Activated naive CD4-positive, alpha-beta T cell treated with anti-CD3 and anti-CD28 coated beads, Interleukin-2, amount 50 U/mL, for 72 hours (primary cell): ENCODE results near the gene LAMA5. TPM values are rescaled to one million over a fixed set of nuclear protein-coding genes. Genes with fewer than 3 reads are reported as not detected.

Experiments used
- ATAC-seq, 2 donors: fragments of 150-1000 bp; cut with Tn5 transposase; 2 replicates each; pipeline ENCODE4 v1.10.0; 2021; ENCODE audit warnings: mild to moderate bottlenecking in 2 of 2, moderate library complexity in 2 of 2
- DNase-seq, 2 donors: peaks; one replicate each; pipeline ENCODE4 v3.0.0; 2021 to 2022; ENCODE audit warnings: low spot score in 2 of 2
- H3K27ac Mint-ChIP-seq, 2 donors: one replicate each; pipeline ENCODE4 v1.8.0; 2022; ENCODE audit warnings: mild to moderate bottlenecking in 2 of 2, mixed read lengths in 2 of 2
- H3K36me3 Mint-ChIP-seq, 2 donors: one replicate each; pipeline ENCODE4 v1.8.0; 2022; ENCODE audit warnings: mixed read lengths in 2 of 2
- H3K9me3 Mint-ChIP-seq, 2 donors: one replicate each; pipeline ENCODE4 v1.8.0; 2022; ENCODE audit warnings: mixed read lengths in 2 of 2
- total RNA-seq, 2 donors: library from RNA; stranded (reverse); gene quantifications; one replicate each; pipeline ENCODE4 v1.2.3, GENCODE V29; 2022

Gene LAMA5
- total RNA-seq: under 1 TPM; 0.36 to 0.95 TPM

- H3K27ac Mint-ChIP-seq: no peak within 1 kb of the TSS
- DNase-seq (no peak), ATAC-seq (peak; percentile 16 to 38)
- H3K9me3 Mint-ChIP-seq: no peaks in the 10 kb centered on the region
- no peaks in the 10 kb centered on the region for H3K36me3 Mint-ChIP-seq
Observed at GRCh38 chr20:62367136-62367632, at the start of gene LAMA5. Gene LAMA5 (minus strand): TSS chr20:62367312. CDS start chr20:62367245, 67 bp downstream.

GRCh38 chr20:62415354-62416111 lies 48.4 kb upstream of the LAMA5 start:
- ATAC-seq: no peak
- H3K9me3 Mint-ChIP-seq: no peaks in the 10 kb centered on the region
- H3K36me3 Mint-ChIP-seq: no peaks in the 10 kb centered on the region

GRCh38 chr20:62413896-62414481 lies 46.9 kb upstream of the LAMA5 start:
- Mint-ChIP-seq H3K9me3 (no peaks in the 10 kb centered on the region), H3K27ac (no peak overlapping the region), H3K36me3 (no peaks in the 10 kb centered on the region)
- DNase-seq (no peak), ATAC-seq (no peak)

More at GRCh38 chr20:62415354-62416111, 48.4 kb upstream of the LAMA5 start:
- DNase-seq: no peak
- no peak overlapping the region for H3K27ac Mint-ChIP-seq

GRCh38 chr20:62413025-62413570 lies 46.0 kb upstream of the LAMA5 start:
- Mint-ChIP-seq H3K36me3 (no peaks in the 10 kb centered on the region), H3K27ac (no peak overlapping the region), H3K9me3 (no peaks in the 10 kb centered on the region)
- DNase-seq (no peak), ATAC-seq (no peak)

- ATAC-seq: no peak
- H3K9me3 Mint-ChIP-seq: no peaks in the 10 kb centered on the region
- H3K27ac Mint-ChIP-seq: no peak overlapping the region
- no peak for DNase-seq
- H3K36me3 Mint-ChIP-seq: no peaks in the 10 kb centered on the region
Observed at GRCh38 chr20:62412194-62413024, 45.3 kb upstream of the LAMA5 start.

GRCh38 chr20:62411479-62412193 lies 44.5 kb upstream of the LAMA5 start:
- no peak overlapping the region for H3K27ac Mint-ChIP-seq

GRCh38 chr20:62410746-62411478 lies 43.8 kb upstream of the LAMA5 start:
- H3K36me3 Mint-ChIP-seq: no peaks in the 10 kb centered on the region
- ATAC-seq: no peak

More at GRCh38 chr20:62411479-62412193, 44.5 kb upstream of the LAMA5 start:
- ATAC-seq: no peak
- H3K9me3 Mint-ChIP-seq: no peaks in the 10 kb centered on the region
- no peaks in the 10 kb centered on the region for H3K36me3 Mint-ChIP-seq
- no peak for DNase-seq

GRCh38 chr20:62409931-62410745 lies 43.0 kb upstream of the LAMA5 start:
- Mint-ChIP-seq H3K27ac (peak overlapping the region in 1 of 2 donors; percentile 67), H3K36me3 (no peaks in the 10 kb centered on the region), H3K9me3 (no peaks in the 10 kb centered on the region)
- ATAC-seq: peak in 1 of 2 donors; percentile 5
- peak in 1 of 2 donors; percentile 58 for DNase-seq

More at GRCh38 chr20:62410746-62411478, 43.8 kb upstream of the LAMA5 start:
- H3K27ac Mint-ChIP-seq: no peak overlapping the region
- no peaks in the 10 kb centered on the region for H3K9me3 Mint-ChIP-seq
- no peak for DNase-seq

- Mint-ChIP-seq H3K27ac (peak overlapping the region in 1 of 2 donors; percentile 67), H3K36me3 (no peaks in the 10 kb centered on the region), H3K9me3 (no peaks in the 10 kb centered on the region)
- ATAC-seq: no peak
- no peak for DNase-seq
Observed at GRCh38 chr20:62409086-62409853, 42.2 kb upstream of the LAMA5 start.

- no peak for ATAC-seq
Observed at GRCh38 chr20:62408640-62409039, 41.5 kb upstream of the LAMA5 start.

GRCh38 chr20:62408055-62408454 lies 40.9 kb upstream of the LAMA5 start:
- no peak for DNase-seq
- Mint-ChIP-seq H3K9me3 (no peaks in the 10 kb centered on the region), H3K27ac (peak overlapping the region in 1 of 2 donors; percentile 80), H3K36me3 (no peaks in the 10 kb centered on the region)
- no peak for ATAC-seq

More at GRCh38 chr20:62408640-62409039, 41.5 kb upstream of the LAMA5 start:
- DNase-seq: no peak
- no peaks in the 10 kb centered on the region for H3K9me3 Mint-ChIP-seq
- no peaks in the 10 kb centered on the region for H3K36me3 Mint-ChIP-seq
- no peak overlapping the region for H3K27ac Mint-ChIP-seq

GRCh38 chr20:62407221-62407992 lies 40.3 kb upstream of the LAMA5 start, which contains the start of gene CABLES2:
Gene CABLES2 (minus strand): TSS chr20:62407285. CDS start chr20:62407276, 9 bp downstream.
- Mint-ChIP-seq H3K9me3 (no peaks in the 10 kb centered on the region), H3K27ac (peak within 1 kb of the TSS; percentile 80 to 90)
- peak; percentile 93 to 94 for DNase-seq

GRCh38 chr20:62406635-62407176 lies 39.6 kb upstream of the LAMA5 start:
- Mint-ChIP-seq H3K27ac (peak overlapping the region in 1 of 2 donors; percentile 69), H3K36me3 (no peaks in the 10 kb centered on the region), H3K9me3 (no peaks in the 10 kb centered on the region)
- DNase-seq (no peak), ATAC-seq (peak in 1 of 2 donors; percentile 13)

More at GRCh38 chr20:62407221-62407992, 40.3 kb upstream of the LAMA5 start, which contains the start of gene CABLES2:
- H3K36me3 Mint-ChIP-seq: no peaks in the 10 kb centered on the region
- peak; percentile 94 to 96 for ATAC-seq
